GM18909 (cell line): ENCODE data around the gene ZFAND3.

ENCODE experiments used
- ATAC-seq: cut with Tn5 transposase; IDR thresholded peaks from one replicate; pipeline ENCODE4 v1.9.1; 2021; ENCODE audit warnings: mild to moderate bottlenecking; ENCODE audit not compliant: unreplicated experiment, poor library complexity

ZFAND3 gene

GRCh38 chr6:37794825-37795224 lies 24.7 kb upstream of the ZFAND3 start:
- ATAC-seq, result no peak

GRCh38 chr6:37798436-37799262 lies 20.9 kb upstream of the ZFAND3 start:
- no peak for ATAC-seq

DNA sequence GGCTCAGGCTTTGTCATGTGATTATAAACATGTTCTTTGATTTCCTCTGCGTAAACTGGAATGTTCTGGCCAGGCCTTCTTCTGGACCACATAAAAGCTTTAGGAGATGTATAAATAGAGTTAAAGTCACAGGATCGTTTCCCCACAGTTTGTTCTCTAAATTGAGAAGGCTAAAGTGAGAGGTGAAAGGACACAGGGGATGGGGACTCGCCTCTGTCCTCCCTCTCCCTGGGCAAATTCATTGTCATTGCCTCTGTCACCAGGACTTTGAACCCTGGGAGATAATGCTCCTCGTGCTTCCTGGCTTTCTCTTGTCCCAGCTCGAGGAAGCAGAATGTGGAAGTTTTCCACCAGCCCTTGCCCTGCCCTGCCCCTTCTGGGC lies 20.3 kb upstream of the ZFAND3 start:
- ATAC-seq, result no peak

- ATAC-seq, result no peak
Observed at GRCh38 chr6:37800703-37801604, 18.6 kb upstream of the ZFAND3 start.

- ATAC-seq, result no peak
Observed at GRCh38 chr6:37801605-37801940, 18.0 kb upstream of the ZFAND3 start.

DNA sequence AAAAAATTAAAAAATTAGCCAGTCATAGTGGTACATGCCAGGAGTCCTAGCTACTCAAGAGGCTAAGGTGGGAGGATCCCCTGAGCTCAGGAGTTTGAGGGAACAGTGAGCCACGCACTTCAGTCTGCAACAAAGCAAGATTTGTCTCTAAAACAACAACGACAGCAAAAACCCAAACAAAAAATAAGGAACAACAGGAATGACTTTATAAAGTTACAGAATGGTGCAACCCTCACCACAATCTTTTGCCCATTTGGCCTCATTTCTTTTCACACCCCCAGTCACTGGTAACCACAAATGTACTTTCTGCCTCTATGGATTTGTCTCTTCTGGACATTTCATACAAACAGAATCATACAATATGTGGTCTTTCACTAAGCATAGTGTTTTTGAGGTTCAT lies 16.7 kb upstream of the ZFAND3 start:
- ATAC-seq, result no peak

DNA sequence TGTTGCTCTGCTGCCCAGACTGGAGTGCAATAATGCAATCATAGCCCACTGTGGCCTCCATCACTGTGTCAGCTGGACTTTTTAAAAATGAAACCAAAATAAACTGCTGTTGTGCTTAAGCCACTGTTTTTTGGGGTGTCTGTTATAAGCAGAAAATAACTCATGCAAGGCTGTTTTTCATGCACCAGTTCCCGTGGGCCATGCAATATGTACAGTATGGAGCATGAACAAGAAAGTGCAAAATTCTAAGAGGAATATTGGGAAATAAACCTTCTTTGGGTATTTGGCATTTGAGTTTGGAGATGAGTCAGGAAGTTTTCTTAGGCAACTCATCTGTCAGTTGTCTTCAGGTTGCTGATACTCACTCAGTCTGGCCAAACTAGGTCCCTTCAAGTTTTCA lies 14.9 kb upstream of the ZFAND3 start:
- ATAC-seq, result no peak

DNA sequence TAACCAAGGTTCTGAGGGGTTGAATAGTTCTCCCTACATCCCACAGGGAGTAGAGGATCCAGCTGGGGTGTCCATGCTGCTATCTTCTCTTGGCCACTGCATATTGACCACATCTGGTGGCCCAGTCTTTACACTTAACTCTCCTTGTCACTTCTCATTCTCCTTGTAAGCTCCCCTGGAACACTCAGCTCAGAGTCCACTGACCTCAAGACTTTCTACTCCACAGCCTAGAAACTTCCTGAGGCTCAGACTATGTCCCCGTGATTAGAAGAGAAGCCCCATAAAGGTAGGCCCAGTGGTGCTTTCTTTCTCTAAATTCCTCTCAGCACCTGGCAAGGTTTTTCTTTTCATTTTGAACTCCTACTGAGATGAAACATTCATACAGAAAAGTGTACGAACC lies 13.3 kb upstream of the ZFAND3 start:
- ATAC-seq, result no peak

DNA sequence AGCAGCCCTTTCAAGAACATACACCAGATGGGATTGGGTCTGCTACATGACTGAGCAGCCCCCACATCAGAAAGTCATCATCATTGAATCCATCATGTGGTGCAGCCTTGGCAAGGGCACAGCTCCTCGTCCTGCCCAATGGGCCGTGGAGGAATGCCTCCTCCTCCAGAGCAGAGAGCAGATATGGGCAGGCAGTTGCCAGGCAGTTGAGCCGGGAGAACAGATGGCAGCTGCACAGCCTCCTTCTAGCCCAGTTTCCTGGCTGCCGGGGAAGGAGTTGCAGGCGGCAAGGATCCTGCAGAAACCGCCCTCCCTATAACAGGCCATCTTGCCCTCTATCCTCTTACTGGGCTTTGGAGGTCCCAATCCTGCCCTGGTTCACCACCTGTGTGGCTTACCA lies 11.9 kb upstream of the ZFAND3 start:
- no peak for ATAC-seq

DNA sequence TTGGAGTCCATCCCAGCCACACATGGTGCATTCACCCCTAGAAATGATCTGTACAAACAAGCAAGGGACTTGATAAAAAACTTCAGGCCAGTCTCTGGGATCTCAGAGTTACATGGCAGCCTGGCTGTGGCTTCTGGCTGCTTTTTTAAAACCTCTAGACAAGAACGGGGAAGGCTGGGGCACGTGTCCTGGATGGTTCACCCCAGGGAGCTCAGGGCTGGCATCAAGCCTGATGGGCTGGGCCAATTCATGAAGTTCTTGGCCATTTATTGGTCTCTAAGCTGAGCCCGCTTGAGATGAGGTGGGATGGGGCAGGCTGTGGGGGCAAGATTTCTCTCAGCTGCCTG lies 10.4 kb upstream of the ZFAND3 start:
- no peak for ATAC-seq

DNA sequence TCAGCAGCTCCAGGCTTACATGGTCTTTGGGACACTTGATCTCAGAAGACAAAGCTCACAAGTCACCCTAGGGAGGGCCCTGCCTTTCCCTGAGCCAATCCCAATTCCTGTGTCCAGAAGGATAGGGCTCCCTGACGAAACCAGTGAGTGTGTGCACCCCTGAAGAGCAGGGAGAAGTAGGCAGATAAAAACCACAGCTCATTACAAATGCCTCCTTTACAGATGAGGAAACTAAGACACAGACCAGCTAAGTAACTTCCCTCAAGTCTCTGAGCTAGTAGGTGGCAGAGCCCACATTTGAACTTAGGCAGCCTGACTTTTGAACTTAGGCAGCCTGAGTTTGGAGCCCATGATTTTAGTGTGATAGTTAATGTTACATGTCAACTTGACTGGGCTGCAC lies 6.7 kb upstream of the ZFAND3 start:
- ATAC-seq, result no peak

DNA sequence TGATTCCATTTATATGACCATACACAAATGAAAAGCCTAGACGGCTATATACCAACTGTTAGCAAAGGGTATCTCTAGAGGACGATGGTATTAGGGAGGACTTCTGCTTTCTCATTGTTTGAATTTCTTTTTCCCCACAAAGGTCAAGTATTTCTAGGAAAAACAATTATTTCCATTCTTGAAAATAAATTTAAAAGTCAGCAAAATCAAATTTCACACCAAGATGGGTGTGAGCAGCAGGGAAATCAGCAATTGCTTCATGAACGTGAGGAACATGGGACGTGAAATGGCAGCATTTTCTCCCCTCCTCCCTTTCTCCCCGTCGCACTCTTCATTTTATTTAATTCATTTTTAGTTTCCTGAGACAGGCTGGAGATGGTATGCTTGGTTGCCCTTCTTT lies 5.2 kb upstream of the ZFAND3 start:
- ATAC-seq, result no peak

- no peak for ATAC-seq
Observed at GRCh38 chr6:37816599-37817375, 2.7 kb upstream of the ZFAND3 start.

DNA sequence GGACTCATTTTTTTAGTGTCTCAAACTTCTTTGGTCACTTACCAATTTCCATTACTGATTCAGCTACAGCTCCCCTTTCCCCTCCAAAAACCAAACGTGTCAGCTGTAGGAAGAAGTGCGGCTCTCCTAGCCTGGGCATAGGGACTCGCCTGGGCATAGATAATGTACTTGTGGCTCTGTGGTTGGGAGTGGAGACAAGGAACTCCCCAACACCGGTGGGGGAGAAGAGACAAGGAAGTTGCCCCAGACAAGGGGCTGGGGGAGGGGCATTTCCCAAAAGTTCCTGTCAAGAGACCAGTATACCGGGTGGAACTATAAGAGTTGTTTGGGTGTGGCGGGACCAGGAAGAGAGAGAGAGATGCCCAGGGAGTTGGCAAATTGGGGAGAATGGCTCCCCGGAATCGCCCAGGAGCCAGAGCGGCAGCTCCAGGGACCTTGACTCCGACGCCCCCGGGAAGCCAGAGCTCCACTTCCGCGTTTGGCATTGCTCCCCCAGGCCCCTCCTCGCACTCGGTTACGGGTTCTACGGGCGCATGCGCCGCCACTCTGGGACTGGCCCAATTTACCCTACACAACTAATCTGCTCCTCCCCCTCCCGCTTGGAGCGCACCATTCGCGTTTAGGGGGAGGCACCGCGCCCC lies 871 bp upstream of the ZFAND3 start:
- peak; percentile 70 for ATAC-seq

GRCh38 chr6:37819802-37820717 lies 533 bp downstream of the ZFAND3 start:
- no peak for ATAC-seq

DNA sequence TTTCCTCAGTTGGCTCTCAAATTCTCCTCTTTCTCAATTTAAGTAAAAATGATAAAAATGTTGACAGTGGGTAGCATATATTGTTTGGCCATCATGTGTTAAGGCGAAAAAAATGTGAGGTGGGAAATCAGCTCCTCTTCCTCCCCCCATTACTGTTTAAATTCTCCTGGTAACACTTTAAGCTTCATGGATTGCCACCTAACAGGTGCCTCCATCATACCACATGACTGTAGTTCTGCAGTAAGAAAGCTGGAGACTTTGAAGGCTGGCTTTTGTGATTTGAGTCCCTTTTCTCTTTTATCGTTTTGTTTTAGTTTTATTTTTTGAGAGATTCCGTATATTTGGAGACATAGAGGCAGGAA lies 1.2 kb downstream of the ZFAND3 start:
- no peak for ATAC-seq

- no peak for ATAC-seq
Observed at GRCh38 chr6:37821446-37821845, 1.9 kb downstream of the ZFAND3 start.

DNA sequence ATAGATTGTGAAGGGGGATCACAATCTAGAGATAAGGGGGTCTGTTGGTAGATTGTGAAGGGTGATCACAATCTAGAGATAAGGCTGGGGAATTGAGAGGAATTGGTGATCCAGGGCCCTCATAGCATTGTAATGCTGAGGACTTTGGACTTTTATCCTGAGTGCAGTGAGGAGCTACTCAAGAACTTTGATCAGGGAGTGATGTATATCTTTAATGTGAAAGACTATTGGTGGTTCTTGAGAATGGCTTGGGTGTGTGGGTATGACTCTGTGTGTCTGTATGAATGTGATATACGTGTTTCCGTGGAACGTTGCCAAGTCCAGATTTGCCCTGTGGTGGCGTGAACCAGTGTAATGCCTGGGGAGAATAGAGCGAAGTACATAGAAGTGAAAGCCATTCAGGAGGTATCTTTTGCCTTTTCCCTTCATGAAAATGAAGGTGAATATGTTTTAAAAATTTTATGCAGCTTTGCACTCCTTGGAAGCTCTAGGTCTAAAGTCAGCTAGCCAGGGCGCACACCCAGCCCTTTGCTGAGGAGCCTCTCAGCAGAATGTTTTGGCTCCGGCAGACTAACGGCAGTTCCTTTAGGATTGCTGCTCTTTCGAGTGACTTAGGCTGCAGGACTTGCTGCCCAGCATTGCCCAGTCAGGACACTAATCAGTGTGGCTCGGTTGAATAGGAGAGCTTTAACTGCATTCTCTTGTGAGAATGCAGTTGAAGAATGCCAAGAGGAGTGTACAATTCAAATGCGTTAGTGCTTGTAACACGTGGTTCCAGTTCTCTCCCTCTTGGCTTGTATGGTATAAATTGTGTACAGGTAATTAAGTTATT lies 3.5 kb downstream of the ZFAND3 start:
- ATAC-seq, result no peak

DNA sequence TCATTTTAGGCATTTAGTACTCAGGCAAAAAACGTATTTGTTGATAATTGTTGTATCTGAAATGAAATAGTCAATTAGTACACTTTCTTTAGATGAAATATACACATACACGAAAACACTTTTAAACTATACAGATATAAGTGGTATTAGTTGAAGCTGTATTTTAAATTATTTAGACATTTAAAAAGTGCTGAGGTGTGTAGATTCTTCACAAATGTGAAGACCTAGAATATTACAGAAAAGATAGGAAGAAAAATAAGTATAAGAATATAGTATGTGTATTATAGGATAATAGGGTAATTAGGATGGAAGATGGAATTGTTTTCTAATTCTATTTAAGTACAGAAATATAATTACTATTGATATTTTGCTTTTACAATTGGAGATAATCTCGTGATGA lies 4.6 kb downstream of the ZFAND3 start:
- no peak for ATAC-seq
